ENCODE data around the gene METTL9. TPM values are rescaled to one million over a fixed set of nuclear protein-coding genes. Genes with fewer than 3 reads are reported as not detected.
"Not testable (repeated sequence)": the region's sequence is repeated elsewhere in the genome, so short reads cannot be mapped to it uniquely, and the experiment has no call there.

METTL9 gene
- 47.8 TPM for total RNA-seq
- long read RNA-seq, transcript METTL9-202 (5 exons, 1,817 nt), result minor isoform, 25 of 106 reads
- long read RNA-seq, transcript METTL9-201 (5 exons, 3,256 nt), result major isoform, 68 of 106 reads
- long read RNA-seq, partial matches to known transcripts, result 8 of 106 reads
- long read RNA-seq, other reads (novel, unspliced or antisense), result 5 of 106 reads

DNA sequence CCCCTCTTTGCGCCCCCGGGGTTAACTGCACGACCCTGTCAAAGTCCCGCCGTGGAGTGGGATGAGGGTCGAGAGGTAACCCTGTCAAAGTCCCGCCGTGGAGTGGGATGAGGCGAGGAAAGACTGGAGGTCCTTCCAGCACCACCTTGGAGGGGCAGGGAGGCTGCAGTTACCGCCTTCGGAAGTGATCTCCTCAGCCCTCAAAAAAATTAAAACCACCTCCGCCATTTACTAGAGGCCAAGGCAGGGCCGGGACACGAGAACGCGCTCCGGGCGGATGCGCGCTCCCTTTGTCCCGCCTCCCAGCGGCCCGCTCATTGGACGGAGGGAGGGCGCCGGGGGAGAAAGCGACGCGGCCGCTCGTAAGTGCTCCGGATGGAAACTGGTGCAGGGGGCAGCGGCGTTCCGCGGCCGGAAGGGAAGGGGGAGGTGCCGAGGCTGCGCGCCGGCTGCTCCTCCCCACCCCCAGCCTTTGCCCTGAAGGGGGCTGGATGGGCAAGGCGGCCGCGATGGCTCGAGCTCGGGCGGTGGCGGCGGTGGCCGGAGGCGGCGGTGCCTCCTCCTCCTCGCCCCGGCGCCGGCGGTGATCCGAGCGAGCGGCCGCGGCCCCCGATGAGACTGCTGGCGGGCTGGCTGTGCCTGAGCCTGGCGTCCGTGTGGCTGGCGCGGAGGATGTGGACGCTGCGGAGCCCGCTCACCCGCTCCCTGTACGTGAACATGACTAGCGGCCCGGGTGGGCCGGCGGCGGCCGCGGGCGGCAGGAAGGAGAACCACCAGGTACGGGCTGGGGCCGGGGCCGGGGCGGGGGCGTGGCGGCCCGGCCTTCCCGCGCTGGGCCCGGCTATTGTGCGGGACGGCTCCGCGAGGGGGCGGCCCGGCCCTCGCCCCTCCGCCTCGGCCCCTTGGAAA, at the start of gene METTL9:
TSS of gene METTL9 (plus strand) at position 456 of the 909 bp plus-strand sequence. CDS start at position 613, 157 bp downstream.
- intact Hi-C loops (cut with micrococcal nuclease), result no loop called here

DNA sequence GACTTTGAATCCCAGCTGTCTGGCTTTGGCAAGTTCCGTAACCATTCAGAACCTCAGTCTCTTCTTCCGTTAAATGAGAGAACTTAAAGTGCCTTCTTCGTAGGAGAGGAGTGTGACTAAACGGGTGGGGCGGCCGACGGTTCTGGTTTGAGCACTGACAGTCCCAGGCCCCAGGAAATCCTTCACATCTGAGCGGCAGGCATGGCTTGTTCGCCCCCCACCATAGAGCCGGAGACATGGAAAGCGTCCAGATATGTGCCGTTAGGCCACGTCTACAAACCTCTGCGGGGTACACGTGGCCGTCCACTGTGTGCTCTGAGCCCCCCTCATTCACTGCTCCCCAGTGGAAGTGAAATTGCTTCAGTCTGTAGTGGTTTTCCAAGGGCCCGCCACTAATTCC, 49.4 kb upstream of the METTL9 start:
- DNase-seq; H3K36me3 ChIP-seq; H3K4me1 ChIP-seq; H3K27ac ChIP-seq (replicated peaks); H3K4me3 ChIP-seq; H3K9me3 ChIP-seq (replicated peaks): not testable (repeated sequence)
- H3K27me3 ChIP-seq (ENCODE audit: low read depth), result peaks cover 10% of the 10 kb centered on the region
- intact Hi-C loops (cut with micrococcal nuclease), result loop anchor here (10.0 kb wide), 1 partner anchor 365 kb away; no protein-coding TSS in a partner anchor

More for the DNA sequence above, at the start of gene METTL9:
- Histone ChIP-seq H3K4me1 (peaks cover 55% of the 10 kb centered on the region), H3K27ac (replicated peaks) (peak within 1 kb of the TSS; percentile 94), H3K4me3 (peak within 1 kb of the TSS; percentile 90), H3K36me3 (no peaks in the 10 kb centered on the region), H3K9me3 (replicated peaks) (no peaks in the 10 kb centered on the region), H3K27me3 (ENCODE audit: low read depth) (no peaks in the 10 kb centered on the region)
- peak; percentile 95 for DNase-seq
- TF ChIP-seq, protein P1, sequence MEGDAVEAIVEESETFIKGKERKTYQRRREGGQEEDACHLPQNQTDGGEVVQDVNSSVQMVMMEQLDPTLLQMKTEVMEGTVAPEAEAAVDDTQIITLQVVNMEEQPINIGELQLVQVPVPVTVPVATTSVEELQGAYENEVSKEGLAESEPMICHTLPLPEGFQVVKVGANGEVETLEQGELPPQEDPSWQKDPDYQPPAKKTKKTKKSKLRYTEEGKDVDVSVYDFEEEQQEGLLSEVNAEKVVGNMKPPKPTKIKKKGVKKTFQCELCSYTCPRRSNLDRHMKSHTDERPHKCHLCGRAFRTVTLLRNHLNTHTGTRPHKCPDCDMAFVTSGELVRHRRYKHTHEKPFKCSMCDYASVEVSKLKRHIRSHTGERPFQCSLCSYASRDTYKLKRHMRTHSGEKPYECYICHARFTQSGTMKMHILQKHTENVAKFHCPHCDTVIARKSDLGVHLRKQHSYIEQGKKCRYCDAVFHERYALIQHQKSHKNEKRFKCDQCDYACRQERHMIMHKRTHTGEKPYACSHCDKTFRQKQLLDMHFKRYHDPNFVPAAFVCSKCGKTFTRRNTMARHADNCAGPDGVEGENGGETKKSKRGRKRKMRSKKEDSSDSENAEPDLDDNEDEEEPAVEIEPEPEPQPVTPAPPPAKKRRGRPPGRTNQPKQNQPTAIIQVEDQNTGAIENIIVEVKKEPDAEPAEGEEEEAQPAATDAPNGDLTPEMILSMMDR (IDR thresholded peaks at IDR 0.05; ENCODE audit: borderline replicate concordance), result peak; percentile 18

DNA sequence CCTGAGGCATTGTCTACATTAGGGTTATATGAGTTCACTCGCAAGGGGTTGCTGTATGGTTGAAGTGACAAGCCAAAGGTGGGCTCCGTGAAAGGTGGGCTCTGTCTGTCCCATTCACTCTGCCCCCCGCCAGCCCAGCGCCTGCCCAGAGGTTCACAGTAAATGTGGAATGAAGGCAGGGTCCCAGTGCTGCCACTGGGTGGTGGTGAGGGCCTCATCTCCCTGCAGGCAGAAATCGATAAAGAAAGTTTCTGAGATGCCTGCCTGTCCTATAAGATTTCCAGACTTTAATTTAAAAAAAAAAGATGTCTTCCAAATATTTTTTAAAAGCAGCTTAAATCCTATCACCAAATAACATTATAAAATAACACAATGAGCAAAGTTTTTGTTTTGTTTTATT, 48.9 kb upstream of the METTL9 start:
- not testable (repeated sequence) for H3K36me3 ChIP-seq; H3K9me3 ChIP-seq (replicated peaks); H3K27ac ChIP-seq (replicated peaks); DNase-seq; H3K4me3 ChIP-seq
- intact Hi-C loops (cut with micrococcal nuclease), result loop anchor here (10.0 kb wide), 1 partner anchor 366 kb away; no protein-coding TSS in a partner anchor
- H3K4me1 ChIP-seq, result peaks cover 10% of the 10 kb centered on the region
- peaks cover 15% of the 10 kb centered on the region for H3K27me3 ChIP-seq (ENCODE audit: low read depth)

DNA sequence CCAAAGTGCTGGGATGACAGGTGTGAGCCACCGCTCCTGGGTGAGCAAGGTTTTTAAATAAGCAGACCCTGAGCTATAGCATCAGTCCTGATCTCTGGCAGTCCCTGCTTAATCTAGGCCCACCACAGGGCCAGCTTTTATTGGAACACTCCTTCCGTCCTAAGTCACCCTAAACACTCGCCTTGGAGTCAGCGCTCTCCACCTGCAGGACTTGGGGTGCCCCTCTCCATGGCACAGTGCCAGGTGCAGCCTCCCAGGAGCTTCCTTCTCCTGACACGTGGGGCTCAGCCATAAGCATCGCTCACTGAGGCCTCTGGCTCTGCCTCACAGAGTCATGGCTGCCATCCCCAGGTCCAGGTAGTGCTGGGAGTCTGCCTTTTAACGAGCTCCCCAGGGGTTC, 48.3 kb upstream of the METTL9 start:
- not testable (repeated sequence) for DNase-seq; H3K4me3 ChIP-seq; H3K36me3 ChIP-seq; H3K27ac ChIP-seq (replicated peaks); H3K9me3 ChIP-seq (replicated peaks)
- Histone ChIP-seq H3K27me3 (ENCODE audit: low read depth) (peaks cover 18% of the 10 kb centered on the region), H3K4me1 (peaks cover 15% of the 10 kb centered on the region)
- intact Hi-C loops (cut with micrococcal nuclease), result loop anchor here (10.0 kb wide), 1 partner anchor 366 kb away; no protein-coding TSS in a partner anchor

DNA sequence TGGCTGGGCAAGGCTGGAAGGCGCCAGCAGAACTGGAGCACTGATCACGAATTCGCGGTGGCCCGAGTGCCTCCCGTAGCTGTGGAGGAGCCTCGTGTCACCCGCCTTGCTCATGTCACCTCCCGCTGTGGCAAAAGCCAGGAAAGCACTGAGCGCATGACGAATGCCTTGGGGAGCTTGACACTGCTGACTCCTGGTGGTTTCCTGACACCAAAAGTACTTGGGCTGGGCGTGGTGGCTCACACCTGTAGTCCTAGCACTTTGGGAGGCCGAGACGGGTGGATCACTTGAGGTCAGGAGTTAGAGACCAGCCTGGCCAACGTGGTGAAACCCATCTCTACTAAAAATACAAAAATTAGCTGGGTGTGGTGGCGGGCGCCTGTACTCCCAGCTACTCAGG, 47.8 kb upstream of the METTL9 start:
- Histone ChIP-seq H3K4me1 (peaks cover 20% of the 10 kb centered on the region), H3K27me3 (ENCODE audit: low read depth) (peaks cover 18% of the 10 kb centered on the region)
- not testable (repeated sequence) for H3K36me3 ChIP-seq; H3K4me3 ChIP-seq; DNase-seq; H3K27ac ChIP-seq (replicated peaks); H3K9me3 ChIP-seq (replicated peaks)
- intact Hi-C loops (cut with micrococcal nuclease), result loop anchor here (10.0 kb wide), 1 partner anchor 367 kb away; no protein-coding TSS in a partner anchor

DNA sequence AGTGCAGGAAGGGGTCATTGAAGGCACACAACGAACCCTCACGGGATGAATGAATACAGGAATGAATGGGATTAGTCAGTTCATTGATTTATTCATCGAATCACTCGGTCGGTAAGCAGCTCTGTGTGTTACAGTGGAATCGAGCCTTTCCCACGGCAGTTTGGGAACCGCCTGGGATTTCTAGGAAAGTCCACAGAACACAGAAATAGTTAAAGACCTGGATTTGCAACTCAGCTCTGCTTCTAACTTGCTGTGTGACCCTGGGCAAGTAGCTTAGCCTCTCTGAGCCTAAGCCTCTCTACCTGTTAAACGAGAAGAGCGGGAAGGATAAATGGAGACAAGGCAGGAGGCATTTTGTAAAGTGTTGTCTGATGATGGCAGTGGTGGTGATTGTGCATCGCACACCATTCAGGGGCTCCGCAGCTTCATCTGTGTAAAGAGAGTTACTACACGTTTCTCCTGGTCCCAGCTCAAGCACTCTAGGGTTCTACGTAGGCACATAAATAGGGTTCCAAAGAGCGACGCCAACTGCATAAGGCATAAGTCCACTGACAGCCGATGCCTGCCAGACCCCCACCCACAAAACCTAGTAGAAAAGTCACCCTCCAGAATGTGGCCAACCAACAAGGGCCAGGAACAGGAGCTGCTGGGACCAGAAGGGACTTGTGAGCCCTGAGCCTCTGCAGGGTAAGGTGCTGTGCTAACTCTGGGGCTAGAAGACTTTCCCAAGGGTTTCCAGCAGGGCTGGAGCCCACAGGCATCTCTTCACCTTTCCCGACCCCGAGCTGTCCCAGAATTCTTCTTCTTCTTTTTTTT, 45.7 kb upstream of the METTL9 start:
- H3K4me3 ChIP-seq; H3K27ac ChIP-seq (replicated peaks); H3K36me3 ChIP-seq; H3K9me3 ChIP-seq (replicated peaks); DNase-seq: not testable (repeated sequence)
- Histone ChIP-seq H3K27me3 (ENCODE audit: low read depth) (peaks cover 18% of the 10 kb centered on the region), H3K4me1 (peaks cover 26% of the 10 kb centered on the region)
- intact Hi-C loops (cut with micrococcal nuclease), result loop anchor here (10.0 kb wide), 1 partner anchor 369 kb away; no protein-coding TSS in a partner anchor

DNA sequence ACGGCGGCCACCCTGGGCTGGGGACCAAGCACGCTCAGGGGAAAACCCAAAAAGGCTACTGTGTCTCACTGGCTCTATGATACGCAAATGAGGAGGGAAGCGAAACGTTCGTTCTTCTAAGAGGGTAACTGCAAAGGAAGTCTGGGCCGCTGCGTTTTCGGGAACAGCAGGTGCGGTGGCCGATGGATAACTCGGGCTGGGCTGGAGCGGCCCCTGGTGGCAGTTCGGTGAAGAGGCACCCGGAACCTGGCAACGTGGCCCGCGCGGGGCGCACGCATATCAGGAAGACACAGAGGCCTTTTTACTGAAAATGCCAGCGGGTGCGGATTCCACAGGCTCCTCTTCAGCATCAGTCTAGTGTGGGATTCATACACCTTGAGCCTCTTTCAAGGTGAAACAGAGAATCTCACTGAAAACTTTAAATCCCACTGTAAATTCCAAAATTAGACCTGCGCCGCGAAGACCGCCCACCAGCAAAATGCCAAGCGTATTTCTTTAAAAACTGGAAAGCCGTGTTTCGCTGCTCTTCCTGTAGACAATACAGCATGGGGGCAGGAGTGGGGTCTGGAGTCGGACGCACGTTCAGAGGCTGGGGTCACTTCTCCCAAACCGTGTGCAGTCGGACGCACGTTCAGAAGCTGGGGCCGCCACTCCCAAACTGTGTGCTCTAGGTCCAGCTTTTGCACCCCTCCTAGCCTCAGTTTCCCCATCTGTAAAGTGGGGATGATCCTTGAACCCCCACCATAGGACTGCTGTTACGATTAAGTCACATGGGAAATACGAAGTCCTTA, 44.4 kb upstream of the METTL9 start:
- TF ChIP-seq, protein P1 (IDR thresholded peaks at IDR 0.05; ENCODE audit: borderline replicate concordance), result peak; percentile 100
- Histone ChIP-seq H3K27ac (replicated peaks) (no peak overlapping the region), H3K9me3 (replicated peaks) (no peaks in the 10 kb centered on the region), H3K4me3 (peak overlapping the region; percentile 41), H3K27me3 (ENCODE audit: low read depth) (peaks cover 18% of the 10 kb centered on the region), H3K4me1 (peaks cover 26% of the 10 kb centered on the region), H3K36me3 (no peaks in the 10 kb centered on the region)
- intact Hi-C loops (cut with micrococcal nuclease), result loop anchor here (10.0 kb wide), 1 partner anchor 370 kb away; no protein-coding TSS in a partner anchor
- peak; percentile 90 for DNase-seq

DNA sequence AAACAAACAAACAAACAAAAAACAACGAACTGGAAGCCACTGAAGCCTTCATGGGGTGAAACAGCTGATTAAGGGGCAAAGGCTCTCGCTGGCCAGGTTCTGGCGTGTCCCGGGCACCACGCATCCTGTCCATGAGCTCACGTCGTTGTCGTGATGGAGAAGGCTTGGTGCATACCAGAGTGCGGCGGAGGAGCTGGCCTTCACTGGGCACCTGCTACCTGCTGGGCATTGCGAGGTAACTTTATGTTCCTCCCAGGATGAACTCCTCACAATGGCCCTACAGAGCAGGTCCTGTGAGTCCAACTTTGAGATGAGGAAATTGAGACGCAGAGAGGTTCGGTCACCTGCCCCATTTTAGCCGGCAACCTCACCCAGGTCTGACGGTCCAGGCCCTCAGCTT, 43.8 kb upstream of the METTL9 start:
- H3K27ac ChIP-seq (replicated peaks); H3K4me3 ChIP-seq; H3K36me3 ChIP-seq; DNase-seq; H3K9me3 ChIP-seq (replicated peaks): not testable (repeated sequence)
- peaks cover 18% of the 10 kb centered on the region for H3K27me3 ChIP-seq (ENCODE audit: low read depth)
- intact Hi-C loops (cut with micrococcal nuclease), result loop anchor here (10.0 kb wide), 1 partner anchor 371 kb away; no protein-coding TSS in a partner anchor
- H3K4me1 ChIP-seq, result peaks cover 26% of the 10 kb centered on the region

DNA sequence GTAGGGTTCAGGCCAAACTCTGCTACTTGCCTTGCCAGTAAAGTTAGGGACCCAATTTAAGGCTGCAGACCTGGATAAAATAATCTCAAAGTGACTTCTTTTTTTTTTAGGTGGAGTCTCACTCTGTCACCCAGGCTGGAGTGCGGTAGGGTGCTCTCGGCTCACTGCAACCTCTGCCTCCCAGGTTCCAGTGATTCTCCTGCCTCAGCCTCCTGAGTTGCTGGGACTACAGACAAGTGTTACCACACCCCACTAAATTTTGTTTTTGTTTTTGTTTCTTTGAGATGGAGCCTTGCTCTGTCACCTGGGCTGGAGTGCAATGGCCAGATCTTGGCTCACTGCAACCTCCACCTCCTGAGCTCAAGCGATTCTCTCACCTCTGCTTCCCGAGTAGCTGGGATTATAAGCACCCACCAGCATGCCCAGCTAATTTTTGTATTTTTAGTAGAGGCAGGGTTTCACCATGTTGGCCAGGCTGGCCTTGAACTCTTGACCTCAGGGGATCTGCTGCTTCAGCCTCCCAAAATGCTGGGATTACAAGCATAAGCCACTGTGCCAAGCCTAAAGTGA, 43.3 kb upstream of the METTL9 start:
- H3K4me3 ChIP-seq, result peak overlapping the region; percentile 27
- H3K9me3 ChIP-seq (replicated peaks), result not testable (repeated sequence)

More for the DNA sequence above, 43.3 kb upstream of the METTL9 start:
- not testable (repeated sequence) for H3K36me3 ChIP-seq, DNase-seq
- peaks cover 18% of the 10 kb centered on the region for H3K27me3 ChIP-seq (ENCODE audit: low read depth)
- H3K27ac ChIP-seq (replicated peaks), result peak overlapping the region; percentile 80
- intact Hi-C loops (cut with micrococcal nuclease), result loop anchor here (10.0 kb wide), 1 partner anchor 371 kb away; no protein-coding TSS in a partner anchor
- peaks cover 26% of the 10 kb centered on the region for H3K4me1 ChIP-seq
